ENCODE results near the gene MYRF.

The MYRF gene

GRCh38 chr11:61724437-61724836, 28.0 kb upstream of the MYRF start:
- DNase-seq (no peak), ATAC-seq (ENCODE audit: insufficient read depth, low read depth) (no peak)
- no peak overlapping the region for H3K9ac ChIP-seq (ENCODE audit: low read depth, low read length)
- no peaks in the 10 kb centered on the region for H3K9me3 ChIP-seq (ENCODE audit: insufficient read depth, low read length, severe bottlenecking)
- H3K27ac ChIP-seq (ENCODE audit: low read length) = no peak overlapping the region
- no peaks in the 10 kb centered on the region for H3K79me2 ChIP-seq (ENCODE audit: insufficient read depth, low read length)
- TF ChIP-seq CTCF (IDR thresholded peaks at IDR 0.05; ENCODE audit: borderline replicate concordance, extremely low read depth, low read length, poor library complexity, severe bottlenecking) (no peak), EZH2 (IDR thresholded peaks at IDR 0.05; ENCODE audit: borderline replicate concordance, low read depth, low read length, severe bottlenecking) (no peak)
- peaks cover 6% of the 10 kb centered on the region; the same call in 1 of the 2 replicates for H4K20me1 ChIP-seq (ENCODE audit: insufficient read depth, low read length)
- H3K4me2 ChIP-seq (ENCODE audit: insufficient read depth, low read length) = no peak overlapping the region
- H2AFZ ChIP-seq (ENCODE audit: low read depth, low read length) = no peak overlapping the region
- H3K36me3 ChIP-seq (ENCODE audit: insufficient read depth, low read length) = no peaks in the 10 kb centered on the region
- H3K4me3 ChIP-seq (ENCODE audit: low read depth in 1 of 2, low read length in 2 of 2) = no peak overlapping the region
- H3K27me3 ChIP-seq (ENCODE audit: insufficient read depth, low read length, poor library complexity) = peaks cover 16% of the 10 kb centered on the region
- no peaks in the 10 kb centered on the region for H3K4me1 ChIP-seq (ENCODE audit: insufficient read depth, low read length)

- Histone ChIP-seq H2AFZ (ENCODE audit: low read depth, low read length) (no peak overlapping the region), H3K27ac (ENCODE audit: low read length) (no peak overlapping the region), H3K4me2 (ENCODE audit: insufficient read depth, low read length) (no peak overlapping the region), H3K4me3 (ENCODE audit: low read depth in 1 of 2, low read length in 2 of 2) (no peak overlapping the region), H4K20me1 (ENCODE audit: insufficient read depth, low read length) (0 out of 2 replicates have a peak, but pooled peaks cover 3% of the 10 kb centered on the region), H3K27me3 (ENCODE audit: insufficient read depth, low read length, poor library complexity) (peaks cover 16% of the 10 kb centered on the region), H3K4me1 (ENCODE audit: insufficient read depth, low read length) (no peaks in the 10 kb centered on the region), H3K9ac (ENCODE audit: low read depth, low read length) (no peak overlapping the region), H3K79me2 (ENCODE audit: insufficient read depth, low read length) (no peaks in the 10 kb centered on the region), H3K36me3 (ENCODE audit: insufficient read depth, low read length) (no peaks in the 10 kb centered on the region), H3K9me3 (ENCODE audit: insufficient read depth, low read length, severe bottlenecking) (no peaks in the 10 kb centered on the region)
- ATAC-seq (ENCODE audit: insufficient read depth, low read depth) (no peak), DNase-seq (no peak)
- no peak for TF ChIP-seq CTCF (IDR thresholded peaks at IDR 0.05; ENCODE audit: borderline replicate concordance, extremely low read depth, low read length, poor library complexity, severe bottlenecking)
- no peak for TF ChIP-seq EZH2 (IDR thresholded peaks at IDR 0.05; ENCODE audit: borderline replicate concordance, low read depth, low read length, severe bottlenecking)
These were observed 26.6 kb upstream of the MYRF start for GRCh38 chr11:61725781-61726231.

- Histone ChIP-seq H3K36me3 (ENCODE audit: insufficient read depth, low read length) (no peaks in the 10 kb centered on the region), H3K79me2 (ENCODE audit: insufficient read depth, low read length) (no peaks in the 10 kb centered on the region), H3K9me3 (ENCODE audit: insufficient read depth, low read length, severe bottlenecking) (no peaks in the 10 kb centered on the region), H3K27me3 (ENCODE audit: insufficient read depth, low read length, poor library complexity) (peaks cover 16% of the 10 kb centered on the region), H3K9ac (ENCODE audit: low read depth, low read length) (no peak overlapping the region), H3K4me1 (ENCODE audit: insufficient read depth, low read length) (no peaks in the 10 kb centered on the region), H4K20me1 (ENCODE audit: insufficient read depth, low read length) (0 out of 2 replicates have a peak, but pooled peaks cover 3% of the 10 kb centered on the region), H3K4me2 (ENCODE audit: insufficient read depth, low read length) (no peak overlapping the region), H2AFZ (ENCODE audit: low read depth, low read length) (no peak overlapping the region), H3K27ac (ENCODE audit: low read length) (no peak overlapping the region), H3K4me3 (ENCODE audit: low read depth in 1 of 2, low read length in 2 of 2) (no peak overlapping the region)
- ATAC-seq (ENCODE audit: insufficient read depth, low read depth) (no peak), DNase-seq (no peak)
- TF ChIP-seq EZH2 (IDR thresholded peaks at IDR 0.05; ENCODE audit: borderline replicate concordance, low read depth, low read length, severe bottlenecking) (no peak), CTCF (IDR thresholded peaks at IDR 0.05; ENCODE audit: borderline replicate concordance, extremely low read depth, low read length, poor library complexity, severe bottlenecking) (no peak)
These were observed 25.7 kb upstream of the MYRF start for GRCh38 chr11:61726775-61727174.

- Histone ChIP-seq H4K20me1 (ENCODE audit: insufficient read depth, low read length) (0 out of 2 replicates have a peak, but pooled peaks cover 3% of the 10 kb centered on the region), H3K27ac (ENCODE audit: low read length) (no peak overlapping the region)
- no peak for DNase-seq
These were observed 25.0 kb upstream of the MYRF start for GRCh38 chr11:61727401-61727811.

More at GRCh38 chr11:61727401-61727811, 25.0 kb upstream of the MYRF start:
- H3K4me1 ChIP-seq (ENCODE audit: insufficient read depth, low read length) = no peaks in the 10 kb centered on the region
- H3K4me3 ChIP-seq (ENCODE audit: low read depth in 1 of 2, low read length in 2 of 2) = no peak overlapping the region
- H2AFZ ChIP-seq (ENCODE audit: low read depth, low read length) = no peak overlapping the region
- no peaks in the 10 kb centered on the region for H3K36me3 ChIP-seq (ENCODE audit: insufficient read depth, low read length)
- ATAC-seq (ENCODE audit: insufficient read depth, low read depth) = no peak
- TF ChIP-seq EZH2 (IDR thresholded peaks at IDR 0.05; ENCODE audit: borderline replicate concordance, low read depth, low read length, severe bottlenecking) (no peak), CTCF (IDR thresholded peaks at IDR 0.05; ENCODE audit: borderline replicate concordance, extremely low read depth, low read length, poor library complexity, severe bottlenecking) (no peak)
- no peaks in the 10 kb centered on the region for H3K9me3 ChIP-seq (ENCODE audit: insufficient read depth, low read length, severe bottlenecking)
- H3K79me2 ChIP-seq (ENCODE audit: insufficient read depth, low read length) = no peaks in the 10 kb centered on the region
- H3K9ac ChIP-seq (ENCODE audit: low read depth, low read length) = no peak overlapping the region
- no peak overlapping the region for H3K4me2 ChIP-seq (ENCODE audit: insufficient read depth, low read length)
- peaks cover 16% of the 10 kb centered on the region for H3K27me3 ChIP-seq (ENCODE audit: insufficient read depth, low read length, poor library complexity)

Measured in DND-41 (cell line).